Measurements from ENCODE around the gene RALY. TPM values are rescaled to one million over a fixed set of nuclear protein-coding genes. Genes with fewer than 3 reads are reported as not detected.
A peak's percentile ranks its signal among the peaks of the same experiment; 100 is the strongest.

Gene RALY
- total and polyA plus RNA-seq, 2 donors: 53.9 to 150 TPM

GRCh38 chr20:34055290-34055689 lies 61.6 kb downstream of the RALY start:
- Histone ChIP-seq H3K27ac (ENCODE audit: low read depth) (no peak overlapping the region), H3K4me3 (ENCODE audit: low read depth, low read length) (no peak overlapping the region), H3K4me1 (ENCODE audit: insufficient read depth) (peaks cover 2% of the 10 kb centered on the region), H3K36me3 (ENCODE audit: insufficient read depth) (no peaks in the 10 kb centered on the region)
- WGBS: 21% methylated on average over 1 of the region's 1 CpG
- no peak for DNase-seq (ENCODE audit: extremely low spot score)

DNA sequence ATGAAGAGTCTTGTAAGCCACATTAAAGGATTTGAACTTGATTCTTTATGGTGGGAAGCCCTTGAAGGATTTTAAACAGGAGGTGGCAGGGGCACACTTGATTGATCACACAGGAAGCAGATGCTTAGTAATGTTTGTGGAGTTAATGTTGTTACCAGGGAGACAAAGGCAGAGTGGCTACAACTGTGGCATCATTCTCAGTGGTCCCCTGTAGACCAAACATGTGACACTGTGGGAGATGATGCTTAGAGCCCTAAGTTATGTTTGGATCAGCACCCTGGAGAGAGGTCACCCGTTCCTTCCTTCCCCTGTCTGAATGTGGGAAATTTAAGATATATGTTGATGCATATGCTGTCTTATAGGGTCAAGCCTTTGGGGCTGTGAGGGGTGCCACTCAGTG lies 65.1 kb downstream of the RALY start:
- no peaks in the 10 kb centered on the region for H3K36me3 ChIP-seq (ENCODE audit: insufficient read depth)
- no peak overlapping the region for H3K27ac ChIP-seq (ENCODE audit: low read depth)
- H3K4me3 ChIP-seq (ENCODE audit: low read depth, low read length): no peak overlapping the region
- no peak for DNase-seq (ENCODE audit: extremely low spot score)
- H3K4me1 ChIP-seq (ENCODE audit: insufficient read depth): no peaks in the 10 kb centered on the region
- 32% methylated on average over 1 of the region's 1 CpG for WGBS

- DNase-seq (ENCODE audit: extremely low spot score): no peak
- Histone ChIP-seq H3K27ac (ENCODE audit: low read depth) (no peak overlapping the region), H3K4me1 (ENCODE audit: insufficient read depth) (no peaks in the 10 kb centered on the region), H3K4me3 (ENCODE audit: low read depth, low read length) (no peak overlapping the region), H3K36me3 (ENCODE audit: insufficient read depth) (no peaks in the 10 kb centered on the region)
- WGBS: 88% methylated on average over 1 of the region's 1 CpG
Measured at GRCh38 chr20:34060970-34061369, 67.3 kb downstream of the RALY start.

DNA sequence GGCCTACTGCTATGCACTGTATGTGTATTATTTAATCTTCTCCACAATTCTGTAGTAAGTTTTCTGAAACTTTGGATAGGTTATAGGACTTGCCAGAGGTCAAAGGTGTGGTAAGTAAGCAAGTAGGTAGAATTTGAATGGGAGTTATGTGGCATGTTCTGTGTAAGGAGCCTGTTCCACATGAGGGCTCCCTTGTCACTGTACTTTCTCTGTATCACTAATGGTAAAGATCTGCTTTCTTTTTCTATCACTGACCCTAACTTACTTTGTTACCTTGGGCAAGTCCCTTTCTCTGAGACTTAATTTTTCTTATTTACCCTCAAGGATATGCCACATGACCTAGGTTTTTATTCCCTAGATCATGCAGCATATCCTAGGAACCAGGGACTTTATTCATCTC lies 68.0 kb downstream of the RALY start:
- Histone ChIP-seq H3K4me3 (ENCODE audit: low read depth, low read length) (no peak overlapping the region), H3K27ac (ENCODE audit: low read depth) (no peak overlapping the region), H3K36me3 (ENCODE audit: insufficient read depth) (no peaks in the 10 kb centered on the region), H3K4me1 (ENCODE audit: insufficient read depth) (no peaks in the 10 kb centered on the region)
- DNase-seq (ENCODE audit: extremely low spot score): no peak

GRCh38 chr20:34062570-34063482 lies 69.1 kb downstream of the RALY start:
- DNase-seq (ENCODE audit: extremely low spot score): no peak
- Histone ChIP-seq H3K4me1 (ENCODE audit: insufficient read depth) (no peaks in the 10 kb centered on the region), H3K36me3 (ENCODE audit: insufficient read depth) (no peaks in the 10 kb centered on the region), H3K4me3 (ENCODE audit: low read depth, low read length) (no peak overlapping the region), H3K27ac (ENCODE audit: low read depth) (no peak overlapping the region)
- 88% methylated on average over 5 of the region's 5 CpGs for WGBS

DNA sequence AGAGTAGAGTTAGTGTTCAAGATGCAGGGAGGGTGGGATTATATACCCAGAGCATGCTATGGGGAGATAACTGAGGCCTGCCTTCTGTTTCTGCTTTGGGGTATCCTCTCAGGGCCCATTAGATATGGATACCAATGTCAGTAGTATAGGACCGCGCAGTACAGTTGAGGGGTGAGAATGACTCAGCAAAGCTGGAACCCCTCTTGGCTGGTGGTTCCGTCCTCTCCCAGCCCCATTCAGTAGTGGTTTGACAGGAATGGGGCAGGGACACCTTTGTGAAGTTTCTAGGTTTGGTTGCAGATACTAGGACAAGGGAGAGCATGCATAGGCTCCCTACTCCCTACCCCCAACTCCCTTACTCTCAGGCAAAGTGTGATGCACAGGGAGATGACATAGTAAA lies 70.6 kb downstream of the RALY start:
- no peak overlapping the region for H3K27ac ChIP-seq (ENCODE audit: low read depth)
- no peak for DNase-seq (ENCODE audit: extremely low spot score)
- H3K4me1 ChIP-seq (ENCODE audit: insufficient read depth): no peaks in the 10 kb centered on the region
- H3K36me3 ChIP-seq (ENCODE audit: insufficient read depth): no peaks in the 10 kb centered on the region
- WGBS: over 99% methylated on average over 3 of the region's 3 CpGs
- H3K4me3 ChIP-seq (ENCODE audit: low read depth, low read length): no peak overlapping the region

DNA sequence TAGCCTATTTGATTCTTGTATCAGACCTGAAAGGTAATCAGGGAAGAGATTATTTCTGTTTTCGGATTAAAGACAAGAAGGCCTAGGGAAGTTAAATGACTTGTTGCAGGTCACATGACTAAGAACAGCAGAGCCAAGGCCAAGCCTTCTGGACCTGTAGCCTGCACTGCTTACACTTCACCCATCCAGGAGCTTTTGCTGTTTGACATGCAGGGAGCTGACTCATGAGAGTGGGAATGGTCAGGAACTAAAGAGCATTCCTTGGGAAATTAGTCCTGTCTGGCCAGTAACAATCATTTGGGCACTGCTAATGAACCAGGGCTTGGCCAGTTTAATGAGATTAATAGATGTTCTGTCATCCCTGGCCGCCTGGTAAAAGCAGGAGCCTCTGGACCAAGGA lies 71.5 kb downstream of the RALY start:
- H3K36me3 ChIP-seq (ENCODE audit: insufficient read depth): no peaks in the 10 kb centered on the region
- H3K27ac ChIP-seq (ENCODE audit: low read depth): no peak overlapping the region
- no peaks in the 10 kb centered on the region for H3K4me1 ChIP-seq (ENCODE audit: insufficient read depth)
- no peak overlapping the region for H3K4me3 ChIP-seq (ENCODE audit: low read depth, low read length)
- DNase-seq (ENCODE audit: extremely low spot score): no peak
- WGBS: 76% methylated on average over 2 of the region's 2 CpGs

- no peak for DNase-seq (ENCODE audit: extremely low spot score)
- Histone ChIP-seq H3K27ac (ENCODE audit: low read depth) (no peak overlapping the region), H3K4me1 (ENCODE audit: insufficient read depth) (no peaks in the 10 kb centered on the region), H3K36me3 (ENCODE audit: insufficient read depth) (no peaks in the 10 kb centered on the region), H3K4me3 (ENCODE audit: low read depth, low read length) (no peak overlapping the region)
- WGBS: 46% methylated on average over 3 of the region's 3 CpGs
Measured at GRCh38 chr20:34066476-34067090, 72.9 kb downstream of the RALY start.

DNA sequence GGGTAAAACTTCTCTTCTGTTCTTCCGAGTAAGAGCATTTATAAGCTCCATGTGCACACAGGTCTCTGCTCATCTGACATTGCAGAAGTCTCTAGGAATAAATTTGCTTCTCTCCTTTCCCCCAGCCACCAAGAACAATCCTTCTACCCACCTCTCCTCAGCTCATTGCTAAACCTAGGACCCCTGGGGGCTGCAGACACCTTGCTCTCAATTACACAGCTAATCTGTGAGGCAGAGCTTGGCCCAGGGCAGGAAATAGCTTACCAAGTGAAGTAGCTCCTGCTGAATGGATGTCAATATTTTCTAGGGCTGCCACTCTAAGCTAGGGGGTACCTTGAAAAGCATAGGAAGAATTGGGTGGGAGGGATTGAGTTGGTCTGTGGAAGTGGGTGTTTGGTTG lies 74.3 kb downstream of the RALY start:
- no peak overlapping the region for H3K4me3 ChIP-seq (ENCODE audit: low read depth, low read length)
- no peaks in the 10 kb centered on the region for H3K4me1 ChIP-seq (ENCODE audit: insufficient read depth)
- DNase-seq (ENCODE audit: extremely low spot score): no peak
- 93% methylated on average over 1 of the region's 1 CpG for WGBS
- no peak overlapping the region for H3K27ac ChIP-seq (ENCODE audit: low read depth)
- peaks cover 2% of the 10 kb centered on the region for H3K36me3 ChIP-seq (ENCODE audit: insufficient read depth)

DNA sequence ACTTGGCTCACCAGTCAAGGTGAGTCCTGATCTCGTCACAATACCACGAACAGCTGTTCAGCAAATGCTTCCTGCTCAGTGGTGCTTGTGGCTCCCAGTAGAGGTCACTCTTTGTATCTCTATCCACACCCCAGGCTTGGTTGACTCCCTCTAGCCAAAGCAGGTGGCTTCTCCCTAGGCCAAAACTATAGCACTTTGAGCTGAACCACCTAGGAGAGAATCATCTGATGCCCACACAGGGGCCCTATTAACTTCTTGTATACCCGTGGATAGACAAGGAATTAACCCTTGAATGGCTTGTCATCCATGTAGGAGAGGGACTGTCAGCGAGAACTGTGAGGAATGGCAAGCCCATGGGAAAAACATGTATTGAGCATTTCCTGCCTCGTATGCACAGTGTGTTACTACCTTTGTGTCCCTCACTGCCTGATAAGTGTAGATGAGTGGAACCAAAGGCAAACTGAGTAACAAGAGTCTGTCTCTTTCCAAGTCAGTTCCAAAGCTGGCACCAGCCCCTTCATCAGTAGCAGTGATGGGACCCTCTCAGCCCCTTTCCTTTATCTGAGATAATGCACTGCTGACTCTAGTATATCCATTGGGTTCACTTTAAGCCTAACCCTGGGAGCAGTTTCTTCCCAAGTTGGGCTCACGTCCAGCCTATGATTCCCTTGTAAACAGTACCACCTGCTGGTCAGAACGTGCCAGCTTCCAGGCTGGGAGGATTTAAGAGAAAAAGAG lies 75.8 kb downstream of the RALY start:
- 28% methylated on average over 7 of the region's 7 CpGs for WGBS

GRCh38 chr20:34070079-34070439 lies 76.3 kb downstream of the RALY start:
- no peak for DNase-seq (ENCODE audit: extremely low spot score)
- no peak overlapping the region for H3K27ac ChIP-seq (ENCODE audit: low read depth)
- H3K4me3 ChIP-seq (ENCODE audit: low read depth, low read length): no peak overlapping the region
- H3K4me1 ChIP-seq (ENCODE audit: insufficient read depth): no peaks in the 10 kb centered on the region
- 79% methylated on average over 3 of the region's 3 CpGs for WGBS
- peaks cover 2% of the 10 kb centered on the region for H3K36me3 ChIP-seq (ENCODE audit: insufficient read depth)

More for the DNA sequence above, 75.8 kb downstream of the RALY start:
- H3K4me3 ChIP-seq (ENCODE audit: low read depth, low read length): no peak overlapping the region
- no peaks in the 10 kb centered on the region for H3K4me1 ChIP-seq (ENCODE audit: insufficient read depth)
- peak; percentile 71 for DNase-seq (ENCODE audit: extremely low spot score)
- no peak overlapping the region for H3K27ac ChIP-seq (ENCODE audit: low read depth)
- H3K36me3 ChIP-seq (ENCODE audit: insufficient read depth): peaks cover 2% of the 10 kb centered on the region

DNA sequence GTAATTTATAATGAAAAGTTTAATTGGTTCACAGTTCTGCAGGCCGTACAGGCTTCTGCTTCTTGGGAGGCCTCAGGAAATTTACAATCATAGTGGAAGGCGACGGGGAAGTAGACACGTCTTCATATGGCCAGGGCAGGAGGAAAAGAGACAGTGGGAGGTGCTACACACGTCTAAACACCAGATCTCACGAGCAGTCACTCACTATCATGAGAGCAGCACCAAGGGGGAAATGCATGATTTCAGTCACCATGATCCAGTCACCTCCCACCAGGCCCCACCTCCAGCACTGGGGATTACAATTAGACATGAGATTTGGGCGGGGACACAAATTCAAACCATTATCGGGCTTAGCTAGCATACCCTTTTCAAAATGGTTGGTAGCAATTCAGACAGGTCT lies 77.1 kb downstream of the RALY start:
- no peak overlapping the region for H3K27ac ChIP-seq (ENCODE audit: low read depth)
- H3K4me1 ChIP-seq (ENCODE audit: insufficient read depth): no peaks in the 10 kb centered on the region
- no peak overlapping the region for H3K4me3 ChIP-seq (ENCODE audit: low read depth, low read length)
- DNase-seq (ENCODE audit: extremely low spot score): no peak
- 77% methylated on average over 8 of the region's 8 CpGs for WGBS
- peaks cover 2% of the 10 kb centered on the region for H3K36me3 ChIP-seq (ENCODE audit: insufficient read depth)

DNA sequence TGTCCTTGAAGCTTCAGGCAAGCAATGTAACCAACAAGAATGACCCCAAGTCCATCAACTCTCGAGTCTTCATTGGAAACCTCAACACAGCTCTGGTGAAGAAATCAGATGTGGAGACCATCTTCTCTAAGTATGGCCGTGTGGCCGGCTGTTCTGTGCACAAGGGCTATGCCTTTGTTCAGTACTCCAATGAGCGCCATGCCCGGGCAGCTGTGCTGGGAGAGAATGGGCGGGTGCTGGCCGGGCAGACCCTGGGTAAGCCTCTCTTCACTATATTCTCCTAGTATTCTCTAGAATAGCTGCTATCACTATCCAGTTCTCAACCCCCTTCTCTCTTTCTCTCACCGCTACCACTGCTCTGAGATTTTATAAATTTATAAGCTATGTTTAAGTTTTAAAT lies 78.4 kb downstream of the RALY start:
- no peak overlapping the region for H3K27ac ChIP-seq (ENCODE audit: low read depth)
- peaks cover 2% of the 10 kb centered on the region for H3K36me3 ChIP-seq (ENCODE audit: insufficient read depth)
- H3K4me1 ChIP-seq (ENCODE audit: insufficient read depth): no peaks in the 10 kb centered on the region
- 95% methylated on average over 8 of the region's 8 CpGs for whole genome bisulfite sequencing
- DNase-seq (ENCODE audit: extremely low spot score): no peak
- H3K4me3 ChIP-seq (ENCODE audit: low read depth, low read length): no peak overlapping the region

DNA sequence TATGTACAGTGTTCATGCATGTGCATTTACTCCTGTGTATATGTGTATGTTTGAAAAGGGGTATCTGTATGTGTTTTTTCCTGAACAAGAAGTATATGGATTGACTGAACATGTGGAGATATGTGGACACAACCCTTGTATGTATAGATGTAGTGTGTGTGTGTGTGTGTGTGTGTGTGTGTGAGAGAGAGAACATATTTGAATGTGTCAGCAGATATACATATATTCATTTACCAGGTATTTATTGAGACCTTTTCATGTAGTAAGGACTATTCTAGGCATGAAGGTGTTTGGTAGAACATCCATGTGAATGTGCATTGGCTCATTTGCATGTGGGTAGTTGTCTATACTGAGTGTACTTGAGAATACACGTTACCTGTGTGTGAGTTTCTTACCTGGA lies 79.1 kb downstream of the RALY start:
- H3K36me3 ChIP-seq (ENCODE audit: insufficient read depth): peaks cover 2% of the 10 kb centered on the region
- no peak for DNase-seq (ENCODE audit: extremely low spot score)
- H3K4me3 ChIP-seq (ENCODE audit: low read depth, low read length): no peak overlapping the region
- no peaks in the 10 kb centered on the region for H3K4me1 ChIP-seq (ENCODE audit: insufficient read depth)
- WGBS: 93% methylated on average over 1 of the region's 1 CpG
- no peak overlapping the region for H3K27ac ChIP-seq (ENCODE audit: low read depth)

Measured in urinary bladder (tissue), 4 donors.